Ramos (cell line): ENCODE data around the gene CTIF.

Source experiments
- in situ Hi-C: fragments of 300-500 bp; cut with MboI; formaldehyde crosslinking; loops from one replicate; pipeline ENCODE4 v1.14.3; 2022; ENCODE audit warnings: low sequenced_read_pairs; ENCODE audit not compliant: unreplicated experiment

The CTIF gene

DNA sequence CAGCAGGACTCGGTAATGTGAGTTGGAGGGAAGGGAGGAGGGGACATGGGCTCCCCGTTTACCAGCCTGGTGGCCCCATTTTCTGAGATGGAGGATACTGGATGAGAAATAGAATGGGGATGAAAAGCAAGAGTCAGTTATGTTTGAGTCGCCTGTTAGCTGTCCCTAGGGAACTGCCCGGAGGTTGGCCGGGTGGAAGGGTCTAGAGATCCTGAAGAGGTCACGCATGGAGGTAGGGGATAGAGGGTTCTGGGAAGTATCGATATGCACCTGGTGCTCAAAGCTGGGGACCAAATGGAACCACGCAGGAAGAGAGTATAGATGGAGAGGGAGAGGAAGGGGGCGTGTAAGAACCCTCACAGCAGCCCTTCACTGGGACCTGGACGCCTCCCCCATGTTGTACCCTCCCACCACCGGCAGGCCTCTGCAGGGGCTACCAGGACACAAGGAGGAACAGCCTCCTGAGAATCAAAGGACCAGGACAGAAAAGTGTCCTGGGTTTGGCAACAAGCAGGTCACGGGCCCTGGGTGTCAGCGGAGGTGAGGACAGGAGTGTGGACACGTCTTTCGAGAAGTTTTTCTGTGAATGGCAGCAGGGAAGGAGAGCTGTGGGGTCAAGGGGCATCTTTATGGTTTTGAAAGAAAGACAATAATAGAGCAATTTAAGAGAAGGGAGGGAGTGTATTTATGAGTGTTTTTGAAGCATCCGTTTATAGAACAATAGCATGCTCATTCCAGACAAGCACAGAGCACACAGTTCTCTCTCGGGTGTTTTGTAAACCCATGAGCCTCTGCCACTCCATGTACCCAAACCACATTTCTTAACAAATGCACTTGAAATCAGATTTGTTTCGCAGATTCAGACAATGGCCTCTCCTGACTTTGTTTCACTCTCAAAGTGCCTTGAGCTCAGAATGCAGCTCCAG is 279.8 kb downstream of the CTIF start:
- in situ Hi-C loops = no loop called here

DNA sequence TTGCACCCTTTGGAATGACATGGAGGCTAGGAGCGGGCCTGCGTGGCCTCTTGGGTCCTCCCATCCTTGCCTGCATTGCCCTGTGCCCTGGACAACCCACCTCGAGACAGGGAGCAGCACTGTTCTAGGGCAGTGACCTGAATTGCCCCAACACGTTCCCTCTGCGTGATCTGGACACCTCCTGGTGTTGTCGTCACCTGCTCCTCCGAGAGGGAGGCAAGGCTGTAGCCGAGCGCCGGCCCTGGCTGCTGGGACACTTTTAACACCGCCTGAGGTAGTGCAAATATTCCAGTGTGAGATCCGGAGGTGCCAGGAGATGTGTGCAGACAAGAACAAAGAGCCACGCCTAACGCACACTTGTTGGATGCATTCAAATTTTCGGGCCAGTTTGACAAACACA is 280.4 kb downstream of the CTIF start:
- in situ Hi-C loops = no loop called here

DNA sequence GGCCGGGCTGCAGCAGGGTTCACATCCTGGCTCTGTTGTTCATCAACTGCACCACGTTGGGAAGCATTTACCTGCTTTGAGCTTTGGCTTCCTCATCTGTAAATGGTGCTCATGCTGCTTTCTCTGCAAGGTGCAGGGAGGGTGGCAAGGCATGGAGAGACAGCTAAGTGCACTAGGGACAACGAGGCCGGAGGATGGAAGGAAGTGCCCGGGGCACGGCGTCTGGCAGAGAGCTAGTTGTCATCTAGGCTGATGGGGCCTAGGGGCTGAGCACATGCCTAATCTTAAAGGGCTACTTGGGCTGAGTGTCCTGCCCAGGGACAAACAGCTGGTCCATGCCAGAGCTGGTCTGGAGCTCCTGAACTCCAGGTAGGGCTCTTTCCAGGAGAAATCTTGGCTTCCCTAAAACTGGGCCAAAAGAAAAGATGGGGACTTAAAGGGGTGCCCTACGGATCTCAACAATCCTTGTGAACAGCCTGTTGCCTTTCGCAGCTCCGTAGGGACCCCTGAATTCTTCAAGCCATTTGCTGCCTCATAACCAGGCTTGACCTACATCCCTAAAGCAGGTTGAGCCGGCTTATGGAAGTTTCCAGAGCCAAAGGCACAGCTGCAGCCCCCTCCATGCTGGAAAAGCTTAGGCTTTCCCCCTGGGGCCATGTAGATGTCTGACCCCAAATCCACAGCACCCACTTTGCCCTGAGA is 281.1 kb downstream of the CTIF start:
- in situ Hi-C loops = no loop called here

DNA sequence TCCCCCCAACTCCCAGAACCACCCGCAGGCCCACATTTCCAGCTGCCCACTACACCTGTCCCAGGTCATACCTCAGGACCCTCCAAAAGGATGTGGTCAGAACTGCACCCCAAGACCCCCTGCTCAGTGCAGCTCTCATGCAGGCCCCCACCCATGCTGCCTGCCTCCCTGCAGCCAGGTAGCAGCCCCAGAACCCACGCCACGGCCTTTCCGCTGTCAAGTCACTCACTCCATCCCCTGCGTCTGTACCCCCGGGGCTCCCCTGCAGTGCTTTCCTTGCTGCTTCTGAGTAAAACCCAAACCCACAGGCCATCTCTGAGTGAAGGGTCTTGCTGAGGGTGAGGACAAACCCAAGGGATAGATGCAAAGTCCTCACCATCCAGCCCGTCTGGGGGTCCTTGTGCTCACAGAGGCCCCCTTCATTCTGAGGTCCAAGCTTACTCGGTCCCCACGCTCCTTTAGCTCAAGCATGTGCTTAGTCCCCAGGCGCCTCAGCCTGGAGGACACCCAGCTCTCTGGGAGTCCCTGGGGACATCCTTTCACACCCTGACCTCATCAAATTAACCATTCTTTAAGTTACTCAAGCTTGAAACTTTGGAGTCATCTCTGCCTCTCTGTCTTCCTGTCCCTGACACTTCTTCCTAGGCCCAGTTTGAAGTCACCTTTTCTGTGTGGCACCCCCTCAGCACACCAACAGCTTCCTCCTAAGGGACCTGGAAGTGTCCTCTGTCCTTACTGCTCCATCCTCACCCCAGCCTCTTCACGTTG is 281.8 kb downstream of the CTIF start:
- in situ Hi-C loops = no loop called here

DNA sequence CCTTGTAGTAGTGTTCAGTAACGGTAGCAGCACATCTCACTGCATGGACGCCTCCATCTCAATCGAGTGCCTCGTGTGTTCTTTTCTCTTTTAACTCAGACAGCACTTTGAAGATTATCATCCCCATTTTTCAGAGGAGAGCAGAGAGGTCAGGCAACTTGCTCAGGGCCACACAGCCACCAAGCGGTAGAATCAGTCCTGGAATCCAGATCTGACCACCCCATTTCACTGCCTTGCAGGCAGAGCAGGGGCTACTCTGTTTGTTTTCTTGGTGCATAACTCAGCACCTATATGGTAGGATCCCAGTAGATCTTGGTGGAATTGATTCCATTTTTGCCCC is 282.4 kb downstream of the CTIF start:
- in situ Hi-C loops = no loop called here

DNA sequence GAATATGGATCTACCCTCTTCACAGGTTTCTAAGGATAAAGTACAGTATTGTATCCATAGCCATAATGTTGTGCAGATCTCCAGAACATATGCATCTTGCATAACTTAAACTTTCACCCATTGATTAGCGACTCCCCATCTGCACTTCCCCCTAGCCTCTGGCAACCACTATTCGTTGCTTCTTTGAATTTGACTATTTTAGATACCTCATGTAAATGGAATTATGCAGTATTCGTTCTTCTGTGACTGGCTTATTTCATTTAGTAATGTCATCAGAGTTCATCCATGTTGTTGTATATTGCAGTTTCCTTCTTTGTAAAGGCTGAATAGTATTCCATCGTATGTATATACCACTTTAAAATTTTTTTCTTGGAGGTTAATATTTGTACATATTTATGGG is 283.0 kb downstream of the CTIF start:
- in situ Hi-C loops = no loop called here

DNA sequence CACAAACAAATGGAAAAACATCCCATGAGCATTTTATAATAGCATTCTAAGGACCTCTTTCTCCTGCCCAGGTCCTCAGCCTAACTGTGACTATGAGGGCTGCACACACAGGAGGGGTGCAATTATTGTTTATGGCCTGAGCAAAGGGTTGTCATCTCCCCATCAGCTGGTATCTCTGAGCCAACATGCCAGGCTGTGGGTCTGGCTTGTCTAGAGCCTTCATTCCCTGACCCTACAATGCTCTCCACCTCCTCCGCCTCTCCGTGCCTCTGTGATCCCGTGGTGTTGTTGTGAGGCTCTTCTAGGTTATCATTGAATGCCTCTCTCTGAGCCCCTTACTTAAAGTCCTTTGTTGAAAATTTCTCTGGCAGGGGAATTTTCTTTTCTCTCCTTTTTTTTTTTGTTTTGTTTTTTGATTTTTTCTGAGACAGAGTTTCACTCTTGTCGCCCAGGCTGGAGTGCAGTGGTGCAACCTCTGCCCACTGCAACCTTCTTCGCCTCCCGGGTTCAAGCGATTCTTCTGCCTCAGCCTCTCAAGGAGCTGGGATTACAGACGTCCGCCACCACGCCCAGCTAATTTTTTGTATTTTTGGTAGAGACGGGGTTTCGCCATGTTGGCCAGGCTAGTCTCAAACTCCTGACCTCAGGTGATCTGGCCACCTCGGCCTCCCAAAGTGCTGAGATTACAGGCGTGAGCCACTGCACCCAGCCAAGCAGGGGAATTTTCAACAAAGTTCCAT is 285.6 kb downstream of the CTIF start:
- in situ Hi-C loops = no loop called here

DNA sequence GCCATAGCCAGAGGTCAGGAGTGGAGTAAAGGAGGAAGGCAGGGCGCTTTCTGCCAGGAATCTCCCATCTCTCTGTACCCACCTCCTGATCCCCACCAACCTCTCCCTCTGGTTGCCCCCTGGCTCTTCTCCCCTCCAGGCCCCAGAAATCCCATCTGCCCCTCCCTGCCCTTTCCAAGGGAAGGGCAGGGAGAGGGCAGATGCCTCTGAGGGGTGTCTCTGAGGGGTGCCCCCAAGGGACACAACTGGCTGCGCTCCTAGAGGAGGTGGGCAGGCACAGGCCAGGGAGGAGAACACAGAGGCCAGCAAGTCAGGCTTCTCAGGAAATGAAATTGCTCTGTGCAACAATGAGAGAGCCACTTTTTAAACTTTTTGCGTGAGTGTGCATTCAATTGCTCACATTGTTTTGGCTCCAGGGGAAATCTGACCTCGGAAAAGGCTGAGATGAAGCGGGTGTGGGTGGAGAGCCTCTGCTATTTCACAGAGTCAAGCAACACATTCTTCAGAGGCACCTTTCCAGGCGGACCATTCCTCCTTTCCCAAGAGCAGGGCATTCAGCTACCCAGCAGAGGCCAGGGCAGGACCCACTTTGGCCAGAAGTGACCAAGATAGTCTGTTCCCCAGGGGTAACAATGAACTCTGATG is 286.4 kb downstream of the CTIF start:
- in situ Hi-C loops = no loop called here

DNA sequence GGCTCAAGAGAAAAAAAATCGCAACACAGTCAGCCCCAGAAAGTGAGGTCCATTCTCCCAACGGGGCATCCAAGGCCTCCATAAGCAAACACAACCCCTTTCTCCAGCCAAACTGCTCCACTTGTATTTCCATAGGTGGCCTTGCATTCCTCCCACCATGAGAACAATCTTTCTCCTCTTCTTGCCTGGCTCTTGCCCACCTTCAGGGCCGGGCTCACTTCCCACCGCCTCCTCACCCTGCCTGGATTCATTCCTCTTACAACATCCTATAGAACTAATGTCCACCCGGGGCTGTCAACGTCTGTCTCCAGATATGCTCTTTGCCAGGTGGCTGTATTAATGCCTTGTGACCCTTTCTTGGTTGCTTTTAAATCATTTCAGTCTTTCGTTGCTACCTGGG is 287.4 kb downstream of the CTIF start:
- in situ Hi-C loops = no loop called here

DNA sequence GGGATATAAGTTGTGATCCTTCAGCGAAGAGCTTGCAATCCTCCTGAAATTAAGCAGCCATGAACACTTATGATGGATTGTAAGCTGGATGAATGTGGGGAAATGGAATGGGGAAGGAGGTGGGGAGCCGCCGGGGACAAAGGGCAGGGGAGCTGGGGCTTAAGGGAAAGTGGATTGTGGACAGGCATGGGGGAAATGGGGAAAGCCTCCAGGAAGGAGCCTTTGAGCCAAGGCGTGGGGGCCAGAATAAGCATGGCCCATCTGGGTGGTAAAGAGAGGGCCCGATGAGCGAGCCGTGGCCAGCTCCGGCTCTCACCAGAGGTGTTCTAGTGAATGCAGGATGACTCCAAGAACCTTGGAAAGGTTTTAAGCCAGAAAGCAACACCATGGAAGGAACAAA is 288.0 kb downstream of the CTIF start:
- in situ Hi-C loops = no loop called here

DNA sequence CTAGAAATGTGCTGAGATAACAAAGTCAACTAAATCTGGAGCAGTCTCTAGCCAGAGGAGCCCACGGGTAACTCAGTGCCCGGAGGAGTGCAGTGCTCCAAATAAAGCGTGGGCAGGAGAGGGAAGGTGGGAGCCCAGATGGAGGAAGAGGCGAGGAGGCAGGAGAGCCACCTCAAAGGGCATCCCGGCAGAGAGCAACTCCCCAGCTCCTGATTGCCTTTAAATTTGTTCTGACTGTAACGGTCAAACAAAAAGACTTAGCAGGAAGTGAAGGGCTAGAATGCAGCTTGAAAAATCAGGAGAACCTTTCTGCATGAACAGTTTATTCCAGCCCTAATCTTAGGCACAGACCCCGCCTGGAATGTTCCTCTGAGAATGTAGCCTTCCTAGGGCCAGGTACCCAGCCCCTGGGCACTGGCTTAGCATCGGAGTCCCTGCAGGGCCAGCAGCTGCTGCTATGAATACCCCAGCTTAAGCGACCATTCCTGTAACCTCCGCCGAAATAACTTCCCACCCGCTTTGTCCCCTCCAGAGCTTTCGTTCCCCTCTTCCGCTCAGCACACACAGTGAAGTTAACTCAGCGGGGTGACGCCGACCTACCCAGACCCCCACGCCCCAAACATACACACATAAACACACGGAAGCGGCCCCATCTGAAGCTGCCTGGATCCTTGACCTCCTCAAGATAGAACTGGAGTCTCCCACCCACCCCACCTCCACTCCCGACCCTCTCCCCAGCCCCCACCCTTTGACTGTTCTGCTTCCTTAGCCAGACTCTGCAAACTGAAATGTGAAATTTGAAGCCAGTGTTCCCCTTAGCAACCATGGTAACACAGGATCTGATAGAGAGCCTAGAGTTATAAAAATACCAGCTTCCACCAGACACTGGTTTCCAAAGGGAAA is 288.7 kb downstream of the CTIF start:
- in situ Hi-C loops = no loop called here

DNA sequence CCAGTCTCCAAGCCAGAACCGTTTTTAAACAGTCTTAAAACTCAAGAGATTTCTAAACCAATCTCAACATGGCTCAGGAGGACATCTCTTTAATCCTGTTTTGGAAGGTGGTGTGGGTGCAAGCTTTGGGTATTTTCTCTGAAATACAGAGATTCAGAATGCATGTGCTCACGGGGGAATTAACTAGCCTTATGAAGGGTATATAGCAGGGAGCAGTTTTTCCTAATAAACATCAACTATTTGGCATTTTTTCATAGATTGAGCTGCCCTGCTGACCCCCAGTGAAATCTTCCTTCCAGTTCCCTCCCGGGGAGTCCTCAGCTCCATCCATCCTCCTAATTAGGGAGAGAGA is 289.3 kb downstream of the CTIF start:
- in situ Hi-C loops = no loop called here

DNA sequence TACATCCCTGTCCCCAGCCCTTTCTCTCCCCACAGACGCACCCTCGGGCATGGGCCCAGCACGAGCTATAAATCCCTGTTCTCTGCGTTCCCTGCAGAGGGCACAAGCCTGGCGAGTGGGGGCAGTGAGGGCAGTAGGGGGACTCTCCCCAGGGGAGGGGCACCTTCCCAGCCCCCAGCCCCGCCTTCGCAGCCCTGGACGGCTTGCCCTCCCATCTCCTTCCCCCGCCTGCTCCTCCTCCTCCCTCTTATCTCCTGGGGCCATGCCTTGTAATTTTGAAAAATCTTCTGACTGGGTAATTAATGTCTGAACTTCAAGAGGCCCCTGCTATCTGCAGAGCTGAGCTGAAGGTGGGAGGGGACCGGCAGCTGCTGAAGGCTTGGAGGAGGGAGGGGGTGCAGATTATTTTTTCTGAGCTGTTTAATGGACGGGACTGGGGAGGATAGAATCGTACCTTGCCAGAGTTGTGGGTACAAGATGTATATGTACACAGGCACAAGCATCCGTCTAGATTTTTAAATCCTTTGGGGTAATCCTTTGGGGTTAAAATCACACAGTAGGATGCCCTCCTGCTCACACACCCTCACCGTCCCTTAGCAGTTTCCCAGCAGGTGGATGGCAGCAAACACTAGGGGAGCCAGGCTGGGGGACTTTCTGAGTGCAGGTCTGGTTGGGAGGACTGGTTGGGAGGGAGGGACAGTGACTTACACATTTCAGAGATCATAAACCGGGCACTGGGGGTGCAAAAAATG is 290.0 kb downstream of the CTIF start:
- in situ Hi-C loops = no loop called here

DNA sequence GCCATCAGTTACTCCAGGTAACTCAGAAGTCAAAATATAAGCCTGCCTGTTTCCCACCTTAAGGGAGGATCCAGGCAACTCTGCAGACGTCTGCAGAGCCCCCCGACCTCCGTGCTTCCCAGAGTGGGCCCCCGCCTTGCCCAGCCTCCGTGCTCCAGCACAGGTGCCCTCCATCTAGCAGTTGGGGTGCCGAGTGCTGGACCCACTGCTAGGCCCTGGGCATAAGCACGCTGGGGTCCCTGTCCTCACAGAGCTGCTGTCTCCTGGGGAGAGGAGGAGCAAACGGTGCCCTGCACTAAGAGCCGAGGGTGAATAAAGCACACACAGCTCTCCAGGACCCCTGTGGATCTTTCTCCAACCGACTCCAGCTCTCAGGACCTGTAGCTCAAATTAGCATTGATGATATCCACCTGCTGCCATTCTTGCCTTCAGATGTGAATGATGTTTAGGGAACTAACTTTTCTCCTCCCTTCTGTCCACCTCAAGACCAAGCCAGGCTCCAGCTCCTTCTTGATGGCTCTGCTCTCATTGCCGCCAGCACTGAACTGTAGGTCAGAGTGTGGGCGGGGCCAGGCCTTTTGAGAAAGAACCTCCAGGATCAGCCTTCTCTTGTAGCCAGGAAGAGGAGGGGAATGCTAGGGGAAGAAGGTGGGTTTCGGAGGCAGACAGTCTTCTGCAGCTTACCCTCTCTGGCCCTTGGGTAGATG is 290.8 kb downstream of the CTIF start:
- in situ Hi-C loops = no loop called here

DNA sequence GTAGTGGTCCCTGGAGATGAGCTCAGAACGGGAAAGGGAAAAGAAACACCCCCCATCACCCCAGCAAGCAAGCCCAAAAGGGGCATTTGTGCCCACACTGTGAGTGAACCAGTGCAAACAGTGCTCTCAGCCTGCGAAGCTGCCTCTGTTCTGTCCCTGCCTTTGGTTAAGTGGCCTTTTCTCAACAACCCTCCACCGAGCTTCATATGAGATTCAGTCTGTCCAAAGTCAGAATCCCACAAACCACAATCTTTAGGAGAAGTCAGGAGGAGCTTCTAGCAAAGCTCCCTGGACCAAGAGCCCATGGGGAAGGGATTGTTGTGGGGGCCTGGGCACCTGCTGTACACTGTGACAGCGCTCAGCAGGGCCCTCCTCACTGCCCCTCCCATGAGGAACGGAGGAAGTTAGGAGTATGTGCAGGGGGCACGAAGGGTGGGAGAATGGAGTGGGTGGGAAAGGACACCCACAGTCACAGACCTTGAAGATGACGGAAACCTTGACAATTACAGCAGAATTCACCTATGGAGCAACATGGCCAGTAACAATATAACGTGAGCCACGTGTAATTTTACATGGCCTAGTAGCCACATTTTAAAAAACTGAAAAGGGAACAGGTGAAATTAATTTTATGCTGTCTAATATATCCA is 292.4 kb downstream of the CTIF start:
- in situ Hi-C loops = no loop called here

DNA sequence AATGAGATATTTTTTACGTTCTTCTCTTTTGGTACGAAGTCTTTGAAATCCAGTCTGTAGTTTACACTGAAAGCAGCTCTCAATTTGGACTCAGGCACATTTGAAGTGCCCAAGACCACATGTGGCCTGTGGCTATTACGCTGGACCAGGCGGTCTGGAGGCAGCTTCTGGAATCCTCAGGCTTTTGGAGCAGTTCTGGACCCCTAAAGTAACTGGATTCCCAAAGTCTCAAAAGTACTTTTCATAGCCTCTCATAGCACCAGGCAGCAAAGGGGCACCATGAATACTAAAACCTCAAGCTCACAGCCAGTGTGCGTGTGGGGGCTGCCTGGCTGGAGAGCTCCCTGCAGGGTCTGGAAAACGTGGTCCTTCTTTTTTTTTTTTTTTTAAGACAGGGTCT is 293.0 kb downstream of the CTIF start:
- in situ Hi-C loops = no loop called here
